ENCODE measurements around the gene ABHD8. TPM values are rescaled to one million over a fixed set of nuclear protein-coding genes. Genes with fewer than 3 reads are reported as not detected.

The ABHD8 gene
- total and polyA plus RNA-seq, 2 of the 13 experiments (the other 11 are each of a cell fraction or from before 2014, with no cell fraction given), result 6.3 to 7.2 TPM

DNA sequence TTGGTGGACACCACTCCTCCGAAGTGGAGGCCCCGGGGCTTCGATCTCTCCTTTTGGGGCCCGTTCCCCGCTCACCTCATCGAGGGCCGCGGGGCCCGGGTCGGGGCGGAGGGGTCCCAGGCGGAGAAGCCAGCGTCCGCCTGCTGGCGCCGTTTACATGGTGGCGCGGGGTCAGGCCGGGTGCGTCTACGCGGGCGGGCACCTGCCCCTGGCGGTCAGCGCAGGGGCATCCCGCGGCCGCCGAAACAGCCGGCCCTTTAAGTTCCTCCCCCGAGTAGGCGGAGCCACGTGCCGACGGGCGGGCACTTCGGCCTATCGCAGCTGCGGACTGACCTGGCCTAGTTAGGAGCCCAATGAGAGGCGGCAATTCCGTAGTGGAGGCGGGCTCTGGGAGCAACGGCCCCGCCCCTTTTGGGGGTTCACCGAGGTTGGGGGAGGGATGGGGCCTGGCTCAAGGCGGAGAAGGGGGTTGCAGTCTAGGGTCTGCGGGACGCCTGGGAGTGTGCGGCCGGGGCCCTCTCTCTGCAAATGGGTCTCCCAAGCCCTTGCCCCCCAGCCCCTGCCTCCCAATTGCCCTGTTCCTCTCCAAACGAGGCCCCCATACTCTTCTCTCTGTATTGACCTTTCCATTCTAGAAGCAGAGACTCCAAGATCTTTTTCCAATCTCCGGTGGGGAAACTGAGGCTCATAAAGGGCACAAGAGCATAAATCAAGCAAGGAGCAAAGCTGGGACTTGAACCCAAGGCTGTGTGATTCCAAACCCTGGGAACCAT is at the start of gene ABHD8 (continued):
- TF ChIP-seq, protein P1, sequence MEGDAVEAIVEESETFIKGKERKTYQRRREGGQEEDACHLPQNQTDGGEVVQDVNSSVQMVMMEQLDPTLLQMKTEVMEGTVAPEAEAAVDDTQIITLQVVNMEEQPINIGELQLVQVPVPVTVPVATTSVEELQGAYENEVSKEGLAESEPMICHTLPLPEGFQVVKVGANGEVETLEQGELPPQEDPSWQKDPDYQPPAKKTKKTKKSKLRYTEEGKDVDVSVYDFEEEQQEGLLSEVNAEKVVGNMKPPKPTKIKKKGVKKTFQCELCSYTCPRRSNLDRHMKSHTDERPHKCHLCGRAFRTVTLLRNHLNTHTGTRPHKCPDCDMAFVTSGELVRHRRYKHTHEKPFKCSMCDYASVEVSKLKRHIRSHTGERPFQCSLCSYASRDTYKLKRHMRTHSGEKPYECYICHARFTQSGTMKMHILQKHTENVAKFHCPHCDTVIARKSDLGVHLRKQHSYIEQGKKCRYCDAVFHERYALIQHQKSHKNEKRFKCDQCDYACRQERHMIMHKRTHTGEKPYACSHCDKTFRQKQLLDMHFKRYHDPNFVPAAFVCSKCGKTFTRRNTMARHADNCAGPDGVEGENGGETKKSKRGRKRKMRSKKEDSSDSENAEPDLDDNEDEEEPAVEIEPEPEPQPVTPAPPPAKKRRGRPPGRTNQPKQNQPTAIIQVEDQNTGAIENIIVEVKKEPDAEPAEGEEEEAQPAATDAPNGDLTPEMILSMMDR (CRISPR knock-in tag; IDR thresholded peaks at IDR 0.05), result peak; percentile 68
- TF ChIP-seq, protein P2, sequence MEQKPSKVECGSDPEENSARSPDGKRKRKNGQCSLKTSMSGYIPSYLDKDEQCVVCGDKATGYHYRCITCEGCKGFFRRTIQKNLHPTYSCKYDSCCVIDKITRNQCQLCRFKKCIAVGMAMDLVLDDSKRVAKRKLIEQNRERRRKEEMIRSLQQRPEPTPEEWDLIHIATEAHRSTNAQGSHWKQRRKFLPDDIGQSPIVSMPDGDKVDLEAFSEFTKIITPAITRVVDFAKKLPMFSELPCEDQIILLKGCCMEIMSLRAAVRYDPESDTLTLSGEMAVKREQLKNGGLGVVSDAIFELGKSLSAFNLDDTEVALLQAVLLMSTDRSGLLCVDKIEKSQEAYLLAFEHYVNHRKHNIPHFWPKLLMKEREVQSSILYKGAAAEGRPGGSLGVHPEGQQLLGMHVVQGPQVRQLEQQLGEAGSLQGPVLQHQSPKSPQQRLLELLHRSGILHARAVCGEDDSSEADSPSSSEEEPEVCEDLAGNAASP (CRISPR knock-in tag; IDR thresholded peaks at IDR 0.05; ENCODE audit: borderline replicate concordance), result peak; percentile 79; the same call in 1 of the 2 replicates
- TF ChIP-seq ZNF768 (CRISPR knock-in tag; IDR thresholded peaks at IDR 0.05) (peak; percentile 61; the same call in 1 of the 2 replicates), POLR2G (IDR thresholded peaks at IDR 0.05; ENCODE audit: low read depth, low read length) (peak; percentile 79), RXRA (CRISPR knock-in tag; IDR thresholded peaks at IDR 0.05) (peak; percentile 95), FOXO1 (CRISPR knock-in tag; IDR thresholded peaks at IDR 0.05) (peak; percentile 65; the same call in 1 of the 2 replicates), POLR2A (IDR thresholded peaks at IDR 0.05; ENCODE audit: insufficient read depth in 1 of 2, low read depth in 2 of 2, low read length in 2 of 2) (peak in 1 of 2 experiments; percentile 77; a peak in 2 of 4 replicates), JUNB (CRISPR knock-in tag; IDR thresholded peaks at IDR 0.05; ENCODE audit: borderline replicate concordance) (no peak), MXI1 (IDR thresholded peaks at IDR 0.05; ENCODE audit: borderline replicate concordance, low read depth, low read length) (peak; percentile 59; the same call in 1 of the 3 replicates), PITX1 (CRISPR knock-in tag; IDR thresholded peaks at IDR 0.05) (no peak), ZNF589 (CRISPR knock-in tag; conservative IDR thresholded peaks at IDR 0.05) (no peak), ZNF160 (CRISPR knock-in tag; IDR thresholded peaks at IDR 0.05) (peak; percentile 86; the same call in 1 of the 2 replicates)
- TF ChIP-seq, protein P3, sequence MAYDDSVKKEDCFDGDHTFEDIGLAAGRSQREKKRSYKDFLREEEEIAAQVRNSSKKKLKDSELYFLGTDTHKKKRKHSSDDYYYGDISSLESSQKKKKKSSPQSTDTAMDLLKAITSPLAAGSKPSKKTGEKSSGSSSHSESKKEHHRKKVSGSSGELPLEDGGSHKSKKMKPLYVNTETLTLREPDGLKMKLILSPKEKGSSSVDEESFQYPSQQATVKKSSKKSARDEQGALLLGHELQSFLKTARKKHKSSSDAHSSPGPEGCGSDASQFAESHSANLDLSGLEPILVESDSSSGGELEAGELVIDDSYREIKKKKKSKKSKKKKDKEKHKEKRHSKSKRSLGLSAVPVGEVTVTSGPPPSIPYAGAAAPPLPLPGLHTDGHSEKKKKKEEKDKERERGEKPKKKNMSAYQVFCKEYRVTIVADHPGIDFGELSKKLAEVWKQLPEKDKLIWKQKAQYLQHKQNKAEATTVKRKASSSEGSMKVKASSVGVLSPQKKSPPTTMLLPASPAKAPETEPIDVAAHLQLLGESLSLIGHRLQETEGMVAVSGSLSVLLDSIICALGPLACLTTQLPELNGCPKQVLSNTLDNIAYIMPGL (CRISPR knock-in tag; IDR thresholded peaks at IDR 0.05; ENCODE audit: borderline replicate concordance in 1 of 2, low read depth in 1 of 2), result peak; percentile 67 to 90
- TF ChIP-seq, protein P4, sequence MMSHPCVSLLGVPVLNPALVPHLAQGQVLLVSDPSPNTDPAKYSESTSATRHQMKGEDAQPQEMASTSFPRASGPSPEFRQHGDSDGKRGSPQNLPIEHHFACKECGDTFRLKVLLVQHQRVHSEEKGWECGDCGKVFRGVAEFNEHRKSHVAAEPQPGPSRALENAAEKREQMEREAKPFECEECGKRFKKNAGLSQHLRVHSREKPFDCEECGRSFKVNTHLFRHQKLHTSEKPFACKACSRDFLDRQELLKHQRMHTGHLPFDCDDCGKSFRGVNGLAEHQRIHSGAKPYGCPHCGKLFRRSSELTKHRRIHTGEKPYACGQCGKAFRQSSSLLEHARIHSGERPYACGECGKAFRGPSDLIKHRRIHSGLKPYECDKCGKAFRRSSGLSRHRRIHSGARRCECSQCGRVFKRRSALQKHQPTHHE (CRISPR knock-in tag; IDR thresholded peaks at IDR 0.05; ENCODE audit: borderline replicate concordance), result no peak
- TF ChIP-seq, protein P5, sequence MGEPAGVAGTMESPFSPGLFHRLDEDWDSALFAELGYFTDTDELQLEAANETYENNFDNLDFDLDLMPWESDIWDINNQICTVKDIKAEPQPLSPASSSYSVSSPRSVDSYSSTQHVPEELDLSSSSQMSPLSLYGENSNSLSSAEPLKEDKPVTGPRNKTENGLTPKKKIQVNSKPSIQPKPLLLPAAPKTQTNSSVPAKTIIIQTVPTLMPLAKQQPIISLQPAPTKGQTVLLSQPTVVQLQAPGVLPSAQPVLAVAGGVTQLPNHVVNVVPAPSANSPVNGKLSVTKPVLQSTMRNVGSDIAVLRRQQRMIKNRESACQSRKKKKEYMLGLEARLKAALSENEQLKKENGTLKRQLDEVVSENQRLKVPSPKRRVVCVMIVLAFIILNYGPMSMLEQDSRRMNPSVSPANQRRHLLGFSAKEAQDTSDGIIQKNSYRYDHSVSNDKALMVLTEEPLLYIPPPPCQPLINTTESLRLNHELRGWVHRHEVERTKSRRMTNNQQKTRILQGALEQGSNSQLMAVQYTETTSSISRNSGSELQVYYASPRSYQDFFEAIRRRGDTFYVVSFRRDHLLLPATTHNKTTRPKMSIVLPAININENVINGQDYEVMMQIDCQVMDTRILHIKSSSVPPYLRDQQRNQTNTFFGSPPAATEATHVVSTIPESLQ (CRISPR knock-in tag; conservative IDR thresholded peaks at IDR 0.05), result no peak
- TF ChIP-seq, protein P6, sequence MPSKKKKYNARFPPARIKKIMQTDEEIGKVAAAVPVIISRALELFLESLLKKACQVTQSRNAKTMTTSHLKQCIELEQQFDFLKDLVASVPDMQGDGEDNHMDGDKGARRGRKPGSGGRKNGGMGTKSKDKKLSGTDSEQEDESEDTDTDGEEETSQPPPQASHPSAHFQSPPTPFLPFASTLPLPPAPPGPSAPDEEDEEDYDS (CRISPR knock-in tag; IDR thresholded peaks at IDR 0.05), result peak; percentile 96
- TF ChIP-seq, protein P7, sequence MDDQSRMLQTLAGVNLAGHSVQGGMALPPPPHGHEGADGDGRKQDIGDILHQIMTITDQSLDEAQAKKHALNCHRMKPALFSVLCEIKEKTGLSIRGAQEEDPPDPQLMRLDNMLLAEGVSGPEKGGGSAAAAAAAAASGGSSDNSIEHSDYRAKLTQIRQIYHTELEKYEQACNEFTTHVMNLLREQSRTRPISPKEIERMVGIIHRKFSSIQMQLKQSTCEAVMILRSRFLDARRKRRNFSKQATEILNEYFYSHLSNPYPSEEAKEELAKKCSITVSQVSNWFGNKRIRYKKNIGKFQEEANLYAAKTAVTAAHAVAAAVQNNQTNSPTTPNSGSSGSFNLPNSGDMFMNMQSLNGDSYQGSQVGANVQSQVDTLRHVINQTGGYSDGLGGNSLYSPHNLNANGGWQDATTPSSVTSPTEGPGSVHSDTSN (CRISPR knock-in tag; IDR thresholded peaks at IDR 0.05; ENCODE audit: borderline replicate concordance), result peak; percentile 83; the same call in 1 of the 2 replicates
